ENCODE measurements around the gene KRTAP10-7.
"Not testable (repeated sequence)": the region's sequence is repeated elsewhere in the genome, so short reads cannot be mapped to it uniquely, and the experiment has no call there.

- TF ChIP-seq, protein P1, sequence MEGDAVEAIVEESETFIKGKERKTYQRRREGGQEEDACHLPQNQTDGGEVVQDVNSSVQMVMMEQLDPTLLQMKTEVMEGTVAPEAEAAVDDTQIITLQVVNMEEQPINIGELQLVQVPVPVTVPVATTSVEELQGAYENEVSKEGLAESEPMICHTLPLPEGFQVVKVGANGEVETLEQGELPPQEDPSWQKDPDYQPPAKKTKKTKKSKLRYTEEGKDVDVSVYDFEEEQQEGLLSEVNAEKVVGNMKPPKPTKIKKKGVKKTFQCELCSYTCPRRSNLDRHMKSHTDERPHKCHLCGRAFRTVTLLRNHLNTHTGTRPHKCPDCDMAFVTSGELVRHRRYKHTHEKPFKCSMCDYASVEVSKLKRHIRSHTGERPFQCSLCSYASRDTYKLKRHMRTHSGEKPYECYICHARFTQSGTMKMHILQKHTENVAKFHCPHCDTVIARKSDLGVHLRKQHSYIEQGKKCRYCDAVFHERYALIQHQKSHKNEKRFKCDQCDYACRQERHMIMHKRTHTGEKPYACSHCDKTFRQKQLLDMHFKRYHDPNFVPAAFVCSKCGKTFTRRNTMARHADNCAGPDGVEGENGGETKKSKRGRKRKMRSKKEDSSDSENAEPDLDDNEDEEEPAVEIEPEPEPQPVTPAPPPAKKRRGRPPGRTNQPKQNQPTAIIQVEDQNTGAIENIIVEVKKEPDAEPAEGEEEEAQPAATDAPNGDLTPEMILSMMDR (conservative IDR thresholded peaks at IDR 0.05; ENCODE audit: low read length), result not testable (repeated sequence)
- not testable (repeated sequence) for TF ChIP-seq EZH2phosphoT487 (IDR thresholded peaks at IDR 0.05; ENCODE audit: borderline replicate concordance)
Observed at GRCh38 chr21:44558329-44558675, 42.1 kb upstream of the KRTAP10-7 start.

Measured in Loucy (cell line).